Mesenteric fat pad (tissue), 1 donor: Measurements from ENCODE around the gene FBXW2. TPM values are rescaled to one million over a fixed set of nuclear protein-coding genes. Genes with fewer than 3 reads are reported as not detected.
A peak's percentile ranks its signal among the peaks of the same experiment; 100 is the strongest.
"Not testable (repeated sequence)": the region's sequence is repeated elsewhere in the genome, so short reads cannot be mapped to it uniquely, and the experiment has no call there.

Experiments
- DNase-seq: peaks from one replicate; pipeline ENCODE4 v3.0.0-alpha.2; 2020; ENCODE audit warnings: low spot score
- long read RNA-seq: library from polyadenylated mRNA; unstranded; transcript quantifications from one replicate; pipeline ENCODE4 v2.0.0, GENCODE V29; 2020
- total RNA-seq: library from RNA; stranded (reverse); fragmentation: NEBNext Ultra II Directional; extraction: Animal tissue kit (Norgen Biotek cat#: 25700); gene quantifications from one replicate; pipeline ENCODE4 v1.2.1, GENCODE V29; 2021
- donor health status: DM: yes; HTN: yes; CAD: no.

The FBXW2 gene, protein sequence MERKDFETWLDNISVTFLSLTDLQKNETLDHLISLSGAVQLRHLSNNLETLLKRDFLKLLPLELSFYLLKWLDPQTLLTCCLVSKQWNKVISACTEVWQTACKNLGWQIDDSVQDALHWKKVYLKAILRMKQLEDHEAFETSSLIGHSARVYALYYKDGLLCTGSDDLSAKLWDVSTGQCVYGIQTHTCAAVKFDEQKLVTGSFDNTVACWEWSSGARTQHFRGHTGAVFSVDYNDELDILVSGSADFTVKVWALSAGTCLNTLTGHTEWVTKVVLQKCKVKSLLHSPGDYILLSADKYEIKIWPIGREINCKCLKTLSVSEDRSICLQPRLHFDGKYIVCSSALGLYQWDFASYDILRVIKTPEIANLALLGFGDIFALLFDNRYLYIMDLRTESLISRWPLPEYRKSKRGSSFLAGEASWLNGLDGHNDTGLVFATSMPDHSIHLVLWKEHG
- total RNA-seq, result 66.9 TPM
- long read RNA-seq, full-length matches to known transcripts, result 54 of 132 reads
- long read RNA-seq, partial matches to known transcripts, result 31 of 132 reads
- long read RNA-seq, other reads (novel, unspliced or antisense), result 47 of 132 reads

DNA sequence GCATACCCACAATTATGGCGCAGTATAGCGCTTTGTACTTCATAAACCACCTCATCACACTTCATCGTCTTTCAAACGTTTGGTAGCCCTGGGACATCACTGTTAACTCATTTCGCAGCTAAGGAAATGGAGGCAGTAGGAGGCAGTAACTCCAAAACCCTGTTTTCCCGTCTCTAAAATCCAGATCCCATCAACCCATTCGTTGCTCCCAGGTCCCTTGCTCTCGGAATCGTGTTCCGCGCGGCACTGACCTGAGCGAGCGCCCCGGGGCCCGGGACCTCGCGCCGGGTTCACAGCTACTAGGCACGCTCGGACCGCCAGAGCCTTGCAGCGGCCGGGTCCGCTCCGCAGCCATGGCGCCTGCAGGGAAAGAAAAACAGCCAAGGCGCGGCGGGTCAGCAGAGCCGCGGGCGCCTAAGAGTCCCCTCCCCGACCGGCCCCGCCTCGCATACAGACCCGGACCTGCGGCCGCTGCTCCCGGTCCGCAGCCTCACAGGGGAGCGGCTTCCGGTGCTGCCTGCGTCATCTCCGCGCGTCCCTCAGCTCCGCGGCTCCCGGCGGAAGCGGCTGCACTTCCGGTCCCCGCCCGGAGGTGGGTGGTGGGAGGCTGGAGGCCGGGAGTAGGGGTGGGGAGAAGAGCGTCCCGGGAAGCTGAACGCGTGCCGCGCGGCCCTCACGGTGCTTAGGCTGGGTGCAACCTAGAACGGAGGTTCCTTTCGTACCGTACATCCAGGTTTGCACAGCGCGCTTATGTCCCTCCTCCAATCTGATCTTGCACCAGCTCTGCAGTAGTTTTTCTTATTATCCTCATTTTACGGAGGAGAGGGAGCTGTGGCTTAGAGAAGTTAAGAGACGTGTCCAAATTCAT is at the start of gene FBXW2:
Gene FBXW2 (minus strand): TSS at position 519 of the 868 bp plus-strand sequence. CDS start 5,158 bp downstream, outside the sequence.
- DNase-seq, result peak; percentile 98

DNA sequence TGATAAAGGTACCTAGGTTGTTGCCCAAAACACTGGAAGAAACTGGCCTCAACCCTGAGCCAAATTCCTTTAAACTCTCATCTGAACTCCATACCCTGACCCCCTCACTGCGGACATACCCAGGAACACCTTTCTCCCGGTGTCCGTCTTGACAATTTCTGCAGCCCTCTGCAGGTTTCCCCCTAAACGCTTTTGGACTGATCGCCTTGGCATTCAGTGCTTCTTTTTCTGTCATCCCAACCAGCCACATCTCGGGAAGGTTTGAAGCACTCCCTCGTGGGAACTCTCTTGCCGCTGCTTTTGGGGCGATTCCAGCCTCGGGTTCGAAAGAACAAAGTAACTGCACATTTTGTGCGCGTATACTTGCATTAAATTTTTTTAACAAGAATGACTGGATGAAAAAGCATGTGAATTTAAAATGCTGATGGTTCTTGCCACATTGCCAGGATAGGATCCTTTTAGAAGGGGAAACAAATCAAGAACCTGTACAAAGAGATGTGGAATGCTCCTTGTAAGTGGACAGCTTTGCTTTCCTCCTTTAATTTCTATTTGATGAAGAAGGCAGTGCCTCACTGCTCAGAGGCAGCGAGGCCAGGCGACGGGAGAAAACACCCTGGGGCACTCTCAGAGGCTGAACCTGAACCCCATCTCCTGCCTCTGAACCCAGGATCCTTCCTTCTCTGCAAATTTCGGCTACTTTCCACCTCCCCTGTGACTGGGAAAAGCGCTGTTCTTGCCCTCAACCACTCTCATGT is 48.9 kb upstream of the FBXW2 start:
- no peak for DNase-seq

DNA sequence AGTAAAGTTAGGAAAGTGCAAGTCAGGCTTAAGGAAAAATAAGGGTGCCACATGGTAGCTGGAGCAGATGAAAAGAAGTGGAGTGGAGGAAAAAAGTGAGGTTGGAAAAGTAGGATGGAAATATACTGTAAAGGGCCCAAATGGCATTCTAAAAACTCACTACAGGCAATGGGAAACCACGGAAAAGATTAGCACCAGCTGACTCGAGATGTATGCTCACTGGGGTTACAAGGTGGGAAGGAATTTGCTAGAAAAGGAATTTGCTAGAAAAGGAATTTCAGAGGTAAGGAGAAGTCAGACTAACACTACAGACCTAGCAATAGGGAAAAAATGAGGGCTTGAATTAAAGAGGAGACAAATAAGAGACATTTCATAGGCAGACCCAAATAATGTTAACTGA is 45.9 kb upstream of the FBXW2 start:
- DNase-seq, result no peak

DNA sequence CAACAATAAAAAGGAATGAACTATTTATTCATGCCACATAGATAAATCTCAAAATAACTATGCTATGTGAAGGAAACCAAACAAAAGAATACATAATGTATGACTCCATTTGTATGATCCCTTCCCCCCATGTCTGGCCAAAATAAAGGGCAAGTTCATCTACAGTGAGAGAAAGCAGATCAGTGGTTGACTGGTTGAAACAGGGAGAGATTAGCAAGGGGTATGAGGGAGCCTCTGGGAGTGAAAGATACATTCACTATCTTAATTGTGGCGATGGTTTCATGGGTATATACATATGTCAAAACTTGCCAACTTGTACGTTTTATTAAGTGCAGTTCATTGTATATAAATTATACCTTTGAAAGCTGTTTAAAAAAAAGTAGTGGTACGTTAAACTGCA is 44.7 kb upstream of the FBXW2 start:
- no peak for DNase-seq

DNA sequence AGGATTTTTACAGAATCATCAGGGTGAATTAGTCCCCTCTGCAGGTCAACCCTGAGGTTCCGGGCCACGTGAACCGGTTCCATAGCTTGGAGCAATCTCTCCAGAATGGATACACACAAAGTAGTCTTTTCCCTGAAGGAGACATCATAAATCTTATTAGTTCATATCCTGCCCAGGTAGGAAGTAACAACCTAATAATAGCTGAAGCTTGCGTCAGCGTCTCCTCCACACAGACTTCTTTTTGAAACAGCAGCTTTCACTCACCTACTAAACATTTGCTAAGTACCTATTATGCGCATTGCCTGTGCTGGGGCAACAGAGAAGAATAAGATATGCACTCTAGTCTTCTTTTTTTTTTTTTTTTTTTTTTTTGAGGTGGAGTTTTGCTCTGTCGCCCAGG is 40.1 kb upstream of the FBXW2 start:
- DNase-seq, result no peak

DNA sequence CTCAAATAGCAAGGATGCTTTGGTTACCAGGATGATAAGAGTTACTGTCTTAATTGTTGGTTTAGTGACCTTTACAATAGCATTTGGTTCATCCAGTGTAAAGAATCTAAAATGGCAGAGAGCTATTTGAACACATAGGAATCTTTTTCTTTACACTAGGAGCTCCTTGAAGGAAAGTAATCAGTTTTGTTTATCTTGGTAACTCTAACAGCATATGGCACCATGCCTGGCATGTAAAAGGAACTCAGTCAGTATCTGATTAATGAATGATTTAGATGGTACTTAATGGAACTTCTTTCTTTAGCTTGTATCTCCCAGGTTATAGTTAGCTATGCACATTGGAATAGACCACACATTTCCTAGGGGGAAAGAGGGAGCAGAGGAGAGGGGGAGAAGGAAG is 39.6 kb upstream of the FBXW2 start:
- DNase-seq, result no peak

DNA sequence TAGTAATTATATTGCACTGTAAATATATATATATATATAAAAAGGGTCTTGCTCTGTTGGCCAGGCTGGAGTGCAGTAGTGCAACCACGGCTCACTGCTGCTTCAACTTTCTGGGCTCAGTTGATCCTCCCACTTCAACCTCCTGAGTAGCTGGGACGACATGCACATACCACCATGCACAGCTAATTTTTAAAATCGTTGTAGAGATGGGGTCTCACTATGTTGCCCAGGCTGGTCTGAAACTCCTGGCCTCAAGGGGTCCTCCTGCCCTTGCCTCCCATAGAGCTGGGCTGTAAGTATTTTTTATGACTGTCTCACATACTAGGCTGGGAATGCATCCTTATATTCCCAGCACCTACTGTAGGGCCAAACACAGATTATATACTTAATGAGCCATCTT is 37.6 kb upstream of the FBXW2 start:
- DNase-seq, result no peak

DNA sequence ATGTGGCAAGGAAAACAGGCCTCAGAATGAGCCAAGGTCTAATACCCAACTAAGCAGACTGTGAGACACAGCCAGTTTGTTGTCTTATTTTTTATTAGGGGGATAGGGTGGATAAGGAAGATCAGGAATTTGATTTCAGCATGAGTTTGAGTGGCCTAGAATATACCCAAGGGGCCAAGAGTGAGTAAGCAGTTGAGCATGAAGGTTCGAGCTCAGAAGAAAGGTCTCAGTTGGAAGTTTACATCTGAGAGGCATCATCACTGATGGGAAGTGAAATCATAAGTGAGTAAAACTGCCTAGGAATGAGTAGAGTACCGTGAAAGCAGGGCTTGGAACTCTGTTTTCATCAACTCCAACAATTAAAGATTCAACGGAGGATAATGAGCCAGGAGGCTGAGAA is 36.9 kb upstream of the FBXW2 start:
- DNase-seq, result no peak

DNA sequence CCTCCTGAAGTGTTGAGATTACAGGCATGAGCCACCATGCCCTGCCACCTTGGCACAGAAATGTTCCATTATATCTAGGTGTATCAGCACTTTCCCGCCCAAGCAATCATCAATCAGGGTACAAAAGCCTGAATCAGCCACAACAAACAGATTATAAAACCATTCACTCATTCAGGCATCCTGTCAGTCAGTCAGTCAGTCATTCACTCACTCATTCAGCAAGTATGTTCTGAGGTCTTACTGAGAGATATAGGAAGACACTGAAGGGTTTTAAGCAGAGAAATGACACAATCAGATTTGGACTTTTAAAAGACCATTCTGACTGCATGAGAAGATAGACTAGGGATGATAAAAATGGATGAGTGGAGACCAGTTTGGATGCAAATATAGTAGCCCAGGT is 36.4 kb upstream of the FBXW2 start:
- no peak for DNase-seq

DNA sequence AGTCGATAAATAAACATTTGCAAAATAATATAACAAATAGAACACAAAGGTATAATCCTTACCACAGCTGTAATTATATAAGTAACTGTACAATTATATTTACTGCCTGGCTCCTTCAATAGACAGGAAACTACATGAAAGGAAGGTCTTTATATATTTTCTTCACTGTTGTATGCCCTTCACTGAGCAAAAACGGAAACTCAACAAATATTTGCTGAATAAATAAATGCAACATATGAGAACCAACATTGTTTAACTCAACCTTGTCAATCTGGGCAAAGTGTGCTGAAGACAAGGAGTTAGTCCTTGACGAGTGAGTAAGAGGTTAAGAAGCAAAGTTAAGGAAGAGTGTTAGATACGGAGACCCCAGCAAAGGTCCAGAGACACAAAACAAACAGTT is 26.9 kb upstream of the FBXW2 start:
- no peak for DNase-seq

DNA sequence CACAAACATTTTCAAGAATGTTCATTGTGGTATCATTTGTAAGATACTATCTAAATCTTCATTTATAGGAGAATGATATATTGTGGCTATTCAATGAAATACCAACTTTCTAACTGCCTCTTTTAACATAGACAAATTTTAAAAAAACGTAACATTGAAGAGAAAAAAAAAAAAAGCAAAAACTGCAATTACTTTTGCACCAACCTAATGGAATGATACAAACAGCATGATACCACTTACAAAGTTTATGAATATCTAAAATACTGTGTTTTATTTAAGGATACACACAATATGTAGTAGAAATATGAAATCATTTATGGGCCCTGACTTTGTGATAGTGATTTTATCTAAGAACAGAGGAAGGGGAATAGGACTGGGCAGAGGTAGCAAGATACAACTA is 25.4 kb upstream of the FBXW2 start:
- DNase-seq, result no peak

DNA sequence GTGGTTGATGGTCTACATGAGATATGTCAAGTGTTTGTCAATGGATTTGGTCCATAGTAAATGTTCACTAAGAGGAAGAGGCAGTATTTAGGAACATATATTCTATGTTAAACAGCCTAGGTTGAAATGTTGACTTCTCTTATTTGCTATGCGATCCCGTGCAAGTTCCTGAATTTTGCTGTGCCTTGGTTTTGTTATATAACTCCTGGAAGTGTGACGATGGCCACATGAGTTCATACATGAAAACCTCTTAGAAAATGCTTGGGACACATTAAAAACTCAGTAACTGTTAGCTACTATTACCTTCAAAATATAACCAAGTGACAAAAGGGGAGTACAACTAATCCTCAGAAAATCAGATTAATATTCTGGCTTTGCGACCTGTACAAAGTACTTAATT is 21.9 kb upstream of the FBXW2 start:
- no peak for DNase-seq

DNA sequence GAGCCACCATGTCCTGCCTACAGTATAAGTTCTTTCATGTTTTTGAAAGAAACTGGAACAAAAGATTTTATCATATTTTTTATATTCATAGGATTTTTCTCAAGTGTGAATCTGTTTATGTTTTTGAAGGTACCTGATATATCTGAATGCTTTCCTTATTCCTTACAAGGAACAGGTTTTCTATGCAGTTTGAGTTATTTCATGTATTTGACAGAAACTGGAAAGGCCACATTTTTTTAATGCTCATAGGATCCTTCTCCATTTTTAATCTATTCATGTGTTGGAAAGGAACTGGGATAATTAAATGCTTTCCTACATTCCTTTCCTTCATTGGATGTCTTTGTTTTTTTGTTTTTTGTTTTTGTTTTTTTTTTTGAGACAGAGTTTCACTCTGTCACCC is 15.7 kb upstream of the FBXW2 start:
- DNase-seq, result no peak

DNA sequence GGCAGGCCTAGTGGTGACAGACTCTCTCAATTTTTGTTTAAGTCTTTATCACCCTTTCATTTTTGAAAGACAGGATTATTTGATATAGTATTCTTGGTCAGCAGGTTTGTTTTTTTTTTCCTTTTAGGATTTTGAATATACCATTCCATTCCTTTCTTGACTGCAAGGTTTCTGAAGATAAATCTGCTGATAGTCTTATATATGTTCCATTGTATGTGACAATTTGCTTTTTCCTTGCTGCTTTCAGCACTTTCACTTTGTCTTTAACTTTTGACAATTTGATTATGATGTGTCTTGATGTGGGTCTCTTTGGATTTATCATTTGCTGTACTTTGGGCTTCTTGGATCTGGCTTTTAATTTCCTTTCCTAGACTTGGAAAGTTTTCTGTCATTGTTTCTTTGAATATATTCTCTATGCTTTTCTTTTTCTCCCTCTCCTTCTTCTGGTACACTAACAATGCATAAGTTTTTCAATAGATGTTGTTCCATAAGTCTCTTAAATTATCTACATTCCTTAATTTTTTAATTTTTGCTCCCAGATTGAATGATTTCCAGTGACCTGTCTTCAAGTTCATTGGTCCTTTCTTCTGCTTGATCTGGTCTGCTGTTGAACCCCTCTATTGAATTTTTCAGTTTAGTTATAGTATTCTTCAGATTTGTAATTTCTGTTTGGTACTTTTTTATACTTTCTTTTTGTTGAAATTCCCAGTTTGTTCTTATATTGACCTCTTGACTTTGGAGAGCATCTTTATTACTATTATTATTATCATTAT is 14.6 kb upstream of the FBXW2 start:
- no peak for DNase-seq

DNA sequence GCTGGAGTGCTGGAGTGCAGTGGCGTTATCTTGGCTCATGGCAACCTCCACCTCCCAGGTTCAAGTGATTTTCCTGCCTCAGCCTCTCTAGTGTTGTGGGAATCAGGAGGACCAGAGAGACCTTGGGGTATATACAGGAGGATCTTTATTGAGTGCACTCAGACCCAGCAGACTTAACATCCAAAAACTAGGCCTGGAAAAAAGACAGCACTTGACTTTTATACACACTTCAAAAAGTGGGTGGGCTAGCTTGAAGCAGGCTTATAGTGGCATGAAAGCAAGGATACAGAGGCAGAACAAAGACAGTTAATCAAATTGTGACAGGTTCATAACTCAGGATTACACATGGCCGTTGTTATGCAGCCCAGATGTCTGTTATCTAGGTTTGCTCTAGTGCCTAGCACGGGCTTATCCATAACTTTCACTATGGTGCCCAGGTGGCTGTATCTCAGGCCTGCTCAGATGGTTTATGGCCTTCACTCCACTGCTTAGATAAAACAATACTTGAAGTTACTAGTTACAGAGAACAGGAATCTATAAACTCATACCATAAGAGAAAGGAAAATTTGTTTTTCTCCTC is 11.7 kb upstream of the FBXW2 start:
- DNase-seq, result not testable (repeated sequence)

DNA sequence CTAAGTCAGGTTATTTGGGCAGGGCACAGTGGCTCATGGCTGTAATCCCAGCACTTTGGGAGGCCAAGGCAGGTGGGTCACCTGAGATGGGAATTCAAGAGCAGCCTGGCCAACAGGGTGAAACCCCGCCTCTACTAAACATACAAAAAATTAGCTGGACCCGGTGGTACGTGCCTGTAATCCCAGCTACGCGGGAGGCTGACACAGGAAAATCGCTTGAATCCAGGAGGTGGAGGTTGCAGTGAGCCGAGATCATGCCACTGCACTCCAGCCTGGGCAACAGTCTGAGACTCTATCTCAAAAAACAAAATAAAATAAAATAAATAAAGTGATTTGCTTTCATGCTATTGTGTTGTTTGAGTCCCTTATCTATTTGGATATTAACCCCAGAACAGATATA is 8.2 kb upstream of the FBXW2 start:
- no peak for DNase-seq

DNA sequence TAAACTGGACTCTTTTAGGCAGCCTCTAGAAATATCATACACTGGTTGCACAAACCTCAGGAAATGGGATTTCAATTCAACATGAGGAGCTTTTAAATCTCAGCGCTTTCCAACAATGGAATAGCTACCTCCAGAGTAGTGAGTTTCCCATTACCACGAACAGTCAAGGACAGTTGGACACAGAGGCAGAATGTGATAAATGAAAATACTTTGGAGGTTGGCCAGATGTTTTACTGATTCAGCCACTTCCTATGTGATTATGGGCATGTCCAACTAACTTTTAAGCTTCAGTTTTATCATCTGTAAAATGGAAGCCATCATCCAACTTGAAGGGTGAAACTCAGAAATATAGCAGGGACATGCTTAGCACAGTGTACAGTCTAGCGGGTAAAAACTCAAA is 2.1 kb downstream of the FBXW2 start:
- DNase-seq, result no peak

DNA sequence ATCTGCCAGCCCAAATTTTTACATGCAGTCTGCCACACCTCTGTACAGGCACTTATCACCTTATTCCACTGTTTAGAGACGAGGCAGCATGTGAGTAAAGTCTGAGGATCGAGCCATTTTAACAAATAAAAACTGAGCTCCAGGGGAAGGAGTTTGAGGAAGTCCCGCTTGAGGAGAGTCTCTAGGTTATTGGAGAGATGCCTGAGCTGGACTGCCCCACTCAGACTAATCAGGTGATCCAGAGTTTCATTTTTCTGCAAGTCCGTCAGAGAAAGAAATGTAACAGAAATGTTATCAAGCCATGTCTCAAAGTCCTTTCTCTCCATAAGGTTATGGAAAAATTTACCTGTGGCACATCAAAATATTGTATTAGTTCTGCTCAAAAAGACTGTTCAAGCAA is 5.3 kb downstream of the FBXW2 start:
- no peak for DNase-seq

DNA sequence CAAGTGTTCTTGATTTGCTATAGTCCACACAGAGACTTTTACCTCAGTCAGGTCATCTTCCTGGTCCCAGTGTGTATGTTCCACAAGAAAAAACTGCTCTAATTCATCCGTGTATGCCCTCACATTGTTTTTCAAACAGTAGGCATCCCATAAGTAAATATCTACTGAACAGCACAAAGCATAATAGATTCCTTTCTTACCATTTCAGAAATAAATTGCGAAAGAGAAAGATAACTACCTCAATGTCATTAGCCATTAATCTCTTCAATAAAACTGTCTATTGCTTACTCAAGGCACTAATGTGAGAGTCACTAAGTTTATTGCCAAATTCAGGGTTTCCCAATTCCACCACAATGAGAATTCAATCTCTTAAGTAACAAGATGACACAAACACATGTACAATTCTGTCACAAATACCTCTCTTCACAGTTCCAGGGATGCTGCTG is 9.6 kb downstream of the FBXW2 start:
- DNase-seq, result no peak

DNA sequence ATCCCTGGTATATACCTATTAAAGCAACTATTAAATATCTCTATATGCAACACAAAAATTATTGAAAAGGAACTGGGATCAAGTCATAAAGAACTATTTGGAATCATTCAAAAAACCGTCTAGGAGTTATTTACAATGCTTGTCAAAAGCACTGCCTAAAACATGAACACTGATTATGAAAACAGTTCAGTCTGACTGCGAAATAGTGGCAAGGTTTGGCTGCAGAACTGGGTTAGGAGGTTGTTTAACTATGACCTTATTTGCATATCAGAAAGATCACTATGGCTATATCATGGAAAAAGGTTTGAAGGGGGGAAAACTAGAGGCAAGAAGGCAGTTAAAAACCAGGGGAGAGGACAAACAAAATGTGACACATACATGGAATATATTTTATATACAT is 12.0 kb downstream of the FBXW2 start:
- no peak for DNase-seq
